Hepatocyte (in vitro differentiated cells): ENCODE results near the gene GNAZ. TPM values are rescaled to one million over a fixed set of nuclear protein-coding genes. Genes with fewer than 3 reads are reported as not detected.

ENCODE experiments used
- DNase-seq: peaks from one replicate; pipeline ENCODE4 v3.0.0-alpha.2; 2016; ENCODE audit warnings: low spot score
- H2AFZ ChIP-seq: fragments of 200-600 bp; sonication (generic); 2 replicates; pipeline ENCODE4 v1.6.0; 2016; ENCODE audit warnings: antibody characterized with exemption, mild to moderate bottlenecking
- H3K27ac ChIP-seq: fragments of 200-600 bp; sonication (generic); 2 replicates; pipeline ENCODE4 v1.5.1; 2016; ENCODE audit warnings: mild to moderate bottlenecking
- H3K27me3 ChIP-seq: fragments of 200-600 bp; sonication (generic); 2 replicates; pipeline ENCODE4 v1.6.1; 2016
- H3K36me3 ChIP-seq: fragments of 200-600 bp; sonication (generic); replicated peaks from 2 replicates; pipeline ENCODE4 v1.5.1; 2016; ENCODE audit warnings: low read depth; ENCODE audit not compliant: insufficient read depth
- H3K4me1 ChIP-seq: fragments of 200-600 bp; sonication (generic); 2 replicates; pipeline ENCODE4 v1.5.1; 2016; ENCODE audit warnings: mild to moderate bottlenecking, moderate library complexity; ENCODE audit not compliant: insufficient read depth
- H3K4me2 ChIP-seq: fragments of 200-600 bp; sonication (generic); 2 replicates; pipeline ENCODE4 v1.6.0; 2016
- H3K4me3 ChIP-seq: fragments of 200-600 bp; sonication (generic); 2 replicates; pipeline ENCODE4 v1.5.1; 2016; ENCODE audit warnings: mild to moderate bottlenecking
- H3K79me2 ChIP-seq: fragments of 200-600 bp; sonication (generic); 2 replicates; pipeline ENCODE4 v1.6.0; 2017; ENCODE audit warnings: mild to moderate bottlenecking
- H3K9me2 ChIP-seq: fragments of 200-600 bp; sonication (generic); replicated peaks from 2 replicates; pipeline ENCODE4 v1.6.0; 2017; ENCODE audit warnings: mild to moderate bottlenecking; ENCODE audit not compliant: insufficient read depth
- H3K9me3 ChIP-seq: fragments of 200-600 bp; sonication (generic); 2 replicates; pipeline ENCODE4 v1.5.1; 2016; ENCODE audit warnings: low read depth, mild to moderate bottlenecking
- H4K20me1 ChIP-seq: fragments of 200-600 bp; sonication (generic); 2 replicates; pipeline ENCODE4 v1.6.0; 2016; ENCODE audit warnings: mild to moderate bottlenecking; ENCODE audit not compliant: insufficient read depth, poor library complexity, severe bottlenecking
- EZH2 ChIP-seq: fragments of 200-600 bp; sonication (generic); IDR thresholded peaks from 2 replicates; pipeline ENCODE4 v1.6.1; 2016; ENCODE audit warnings: antibody characterized with exemption, mild to moderate bottlenecking, borderline replicate concordance
- EZH2phosphoT487 ChIP-seq: fragments of 200-600 bp; sonication (generic); IDR thresholded peaks from one replicate; pipeline ENCODE4 v1.6.1; 2018; ENCODE audit warnings: antibody characterized with exemption, mild to moderate bottlenecking, low read depth, moderate library complexity; ENCODE audit not compliant: unreplicated experiment, severe bottlenecking
- WGBS: methylation state at CpG from one replicate; pipeline ENCODE4 v1.1.6; 2016; ENCODE audit warnings: low lambda C conversion rate; ENCODE audit errors: missing lambda C conversion rate; 5-methylcytosine and 5-hydroxymethylcytosine counted together
- polyA plus RNA-seq: library from polyadenylated mRNA; unstranded; fragments of >200 nt; fragmentation: Nextera tagmentation; extraction: Ambion mirVana; gene quantifications from 2 replicates; pipeline ENCODE4 v1.2.1, GENCODE V29; 2016
- total RNA-seq: library from RNA; depleted of rRNA; stranded (reverse); fragments of >200 nt; gene quantifications from 2 replicates; pipeline ENCODE4 v1.2.3, GENCODE V29; 2014
- TF ChIP-seq, protein P1 (sequence below): fragments of 200-600 bp; sonication (generic); IDR thresholded peaks from 2 replicates; pipeline ENCODE4 v1.5.1; 2016; ENCODE audit warnings: antibody characterized with exemption, mild to moderate bottlenecking; ENCODE audit not compliant: poor library complexity

The GNAZ gene
- total and polyA plus RNA-seq, 2 experiments from 2014 or later, result 3.4 to 4.1 TPM

DNA sequence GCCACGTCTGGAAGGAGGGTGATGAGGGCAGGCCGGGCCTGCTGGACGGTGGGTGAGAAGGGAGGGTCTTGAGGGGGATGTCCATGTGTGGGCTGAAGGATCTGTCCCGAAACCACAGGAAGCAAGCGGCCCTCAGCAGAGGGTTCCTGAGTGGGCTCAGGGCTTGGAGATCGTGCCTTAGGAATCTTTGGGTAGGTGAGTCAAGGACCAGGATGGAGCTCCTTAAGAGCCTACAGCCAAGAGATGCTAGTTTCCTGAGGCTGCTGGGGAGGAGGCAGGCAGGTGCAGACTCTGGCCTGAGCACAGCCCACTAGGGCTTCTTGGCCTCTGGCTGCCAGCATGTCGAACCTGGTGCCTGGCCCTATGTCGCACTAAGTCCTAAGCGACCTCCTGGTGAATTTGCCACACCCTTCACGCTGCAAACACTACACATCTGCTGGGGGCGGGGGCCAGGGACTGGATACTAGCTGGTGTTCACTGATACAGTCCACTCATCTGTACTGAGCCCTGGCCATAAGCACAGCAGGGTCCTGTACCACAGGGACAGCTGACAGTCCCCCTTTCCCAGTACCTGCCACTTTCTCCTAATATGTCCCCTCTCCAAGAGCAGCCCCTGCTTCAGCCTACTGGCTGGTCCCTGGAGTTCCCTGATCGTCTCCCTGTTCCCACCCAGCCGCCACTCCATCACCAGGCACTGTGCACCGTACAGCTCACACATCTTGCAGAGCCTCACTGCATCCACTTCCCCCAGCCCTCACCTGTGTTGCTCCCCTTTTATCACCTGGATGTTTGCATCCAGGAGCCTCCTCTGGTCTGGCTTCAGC, 19.5 kb downstream of the GNAZ start:
- no peak for DNase-seq
- no peak overlapping the region for H2AFZ ChIP-seq
- no peak overlapping the region for H3K4me3 ChIP-seq
- H3K27ac ChIP-seq, result no peak overlapping the region
- no peaks in the 10 kb centered on the region for H4K20me1 ChIP-seq
- no peaks in the 10 kb centered on the region for H3K9me3 ChIP-seq
- no peaks in the 10 kb centered on the region for H3K4me1 ChIP-seq
- no peak overlapping the region for H3K4me2 ChIP-seq
- no peaks in the 10 kb centered on the region for H3K36me3 ChIP-seq
- no peaks in the 10 kb centered on the region for H3K9me2 ChIP-seq
- no peaks in the 10 kb centered on the region for H3K79me2 ChIP-seq
- TF ChIP-seq EZH2 (no peak), EZH2phosphoT487 (no peak)
- TF ChIP-seq, protein P1, sequence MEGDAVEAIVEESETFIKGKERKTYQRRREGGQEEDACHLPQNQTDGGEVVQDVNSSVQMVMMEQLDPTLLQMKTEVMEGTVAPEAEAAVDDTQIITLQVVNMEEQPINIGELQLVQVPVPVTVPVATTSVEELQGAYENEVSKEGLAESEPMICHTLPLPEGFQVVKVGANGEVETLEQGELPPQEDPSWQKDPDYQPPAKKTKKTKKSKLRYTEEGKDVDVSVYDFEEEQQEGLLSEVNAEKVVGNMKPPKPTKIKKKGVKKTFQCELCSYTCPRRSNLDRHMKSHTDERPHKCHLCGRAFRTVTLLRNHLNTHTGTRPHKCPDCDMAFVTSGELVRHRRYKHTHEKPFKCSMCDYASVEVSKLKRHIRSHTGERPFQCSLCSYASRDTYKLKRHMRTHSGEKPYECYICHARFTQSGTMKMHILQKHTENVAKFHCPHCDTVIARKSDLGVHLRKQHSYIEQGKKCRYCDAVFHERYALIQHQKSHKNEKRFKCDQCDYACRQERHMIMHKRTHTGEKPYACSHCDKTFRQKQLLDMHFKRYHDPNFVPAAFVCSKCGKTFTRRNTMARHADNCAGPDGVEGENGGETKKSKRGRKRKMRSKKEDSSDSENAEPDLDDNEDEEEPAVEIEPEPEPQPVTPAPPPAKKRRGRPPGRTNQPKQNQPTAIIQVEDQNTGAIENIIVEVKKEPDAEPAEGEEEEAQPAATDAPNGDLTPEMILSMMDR, result no peak
- no peaks in the 10 kb centered on the region for H3K27me3 ChIP-seq
- 87% methylated on average over 14 of the region's 14 CpGs for WGBS

DNA sequence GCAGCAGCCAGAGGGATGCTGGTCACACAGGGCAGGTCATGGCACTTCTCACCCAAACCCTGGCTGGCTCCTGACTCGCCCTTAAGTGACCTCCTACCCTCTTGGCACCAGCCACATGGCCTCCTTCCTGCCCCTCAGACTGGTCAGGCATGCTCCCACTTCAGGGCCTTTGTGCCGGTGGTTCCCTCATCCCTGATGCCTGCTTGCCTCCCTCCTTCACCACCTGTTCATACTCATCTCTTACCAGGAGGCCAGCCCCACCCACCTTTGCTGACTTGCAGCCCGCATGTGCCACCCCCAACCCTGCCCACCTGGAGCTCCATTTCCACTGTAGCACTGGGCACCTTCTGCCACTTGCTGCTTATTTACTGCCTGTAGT, 20.1 kb downstream of the GNAZ start:
- WGBS, result 78% methylated on average over 3 of the region's 3 CpGs
- Histone ChIP-seq H3K9me2 (no peaks in the 10 kb centered on the region), H3K79me2 (no peaks in the 10 kb centered on the region), H3K36me3 (no peaks in the 10 kb centered on the region), H2AFZ (no peak overlapping the region), H3K27ac (no peak overlapping the region), H3K27me3 (no peaks in the 10 kb centered on the region), H4K20me1 (no peaks in the 10 kb centered on the region), H3K4me2 (no peak overlapping the region), H3K4me3 (no peak overlapping the region), H3K4me1 (no peaks in the 10 kb centered on the region), H3K9me3 (no peaks in the 10 kb centered on the region)
- no peak for DNase-seq
- TF ChIP-seq EZH2phosphoT487 (no peak), EZH2 (no peak)
- TF ChIP-seq, protein P1, result no peak

DNA sequence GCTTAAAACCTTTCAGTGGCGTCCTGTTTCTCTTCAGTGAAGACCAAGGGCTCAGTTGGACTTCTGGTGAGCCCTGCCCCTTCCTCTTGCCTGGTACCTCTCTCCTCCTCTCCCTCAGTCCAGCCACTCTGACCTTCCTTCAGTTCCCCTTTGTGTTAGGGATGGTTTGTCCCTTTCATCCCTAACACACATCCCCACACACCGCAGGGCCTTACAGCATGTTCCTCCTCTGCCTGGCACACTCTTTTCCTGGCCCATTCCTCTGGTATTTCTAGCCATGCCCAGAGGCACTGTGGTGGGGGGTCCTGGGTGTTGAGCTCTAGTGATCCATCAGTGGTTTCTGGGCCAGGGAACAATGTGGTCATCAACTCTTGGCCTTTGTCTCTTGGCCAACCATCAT, 21.4 kb downstream of the GNAZ start:
- Histone ChIP-seq H3K4me3 (no peak overlapping the region), H3K79me2 (no peaks in the 10 kb centered on the region), H3K9me3 (no peaks in the 10 kb centered on the region), H3K27ac (no peak overlapping the region), H3K36me3 (no peaks in the 10 kb centered on the region), H2AFZ (no peak overlapping the region), H3K4me1 (no peaks in the 10 kb centered on the region), H3K27me3 (no peaks in the 10 kb centered on the region), H3K9me2 (no peaks in the 10 kb centered on the region), H3K4me2 (no peak overlapping the region), H4K20me1 (no peaks in the 10 kb centered on the region)
- WGBS, result 93% methylated on average over 2 of the region's 2 CpGs
- TF ChIP-seq EZH2 (no peak), EZH2phosphoT487 (no peak)
- TF ChIP-seq, protein P1, result no peak
- DNase-seq, result no peak
